Right lung (tissue), 5 donors: ENCODE measurements around the gene DNAL1. TPM values are rescaled to one million over a fixed set of nuclear protein-coding genes. Genes with fewer than 3 reads are reported as not detected.

ENCODE experiments used
- polyA plus RNA-seq, 5 donors: library from polyadenylated mRNA; unstranded; fragments of 120-200 nt; gene quantifications; one replicate each; pipeline versions ENCODE4 v1.2.1 to v1.2.3, GENCODE V29; 2013; ENCODE audit warnings: inconsistent platforms in 1 of 5, low replicate concordance in 1 of 5; ENCODE audit not compliant: insufficient read length in 5 of 5, insufficient read depth in 1 of 5

The DNAL1 gene
- polyA plus RNA-seq, 5 donors: 11.8 to 24.9 (median 19.0) TPM

Other genes with a start within 250 kb of the DNAL1 start
- 100 to 1,000 TPM in 3 of 5 donors, 10 to 100 TPM in 2; 70.7 to 110 (median 102) TPM for gene NUMB, start 186.4 kb upstream of the DNAL1 start, polyA plus RNA-seq
- 1 to 10 TPM; 6.7 to 9.7 (median 8.1) TPM for gene RIOX1, start 154.1 kb upstream of the DNAL1 start, polyA plus RNA-seq
- gene ACOT1, start 107.8 kb upstream of the DNAL1 start, polyA plus RNA-seq: 1 to 10 TPM; 1.7 to 3.4 (median 2.6) TPM
- 1 to 10 TPM; 1.1 to 1.8 (median 1.4) TPM for gene HEATR4, start 86.0 kb upstream of the DNAL1 start, polyA plus RNA-seq
- 10 to 100 TPM; 24.4 to 28.9 (median 26.3) TPM for gene ACOT2, start 75.8 kb upstream of the DNAL1 start, polyA plus RNA-seq
- under 1 TPM; 0.60 to 0.93 (median 0.80) TPM for gene ACOT4, start 53.1 kb upstream of the DNAL1 start, polyA plus RNA-seq
- under 1 TPM in 1 of 5 donors, not detected in 4; 0.18 TPM for gene ACOT6, start 32.5 kb upstream of the DNAL1 start, polyA plus RNA-seq
- 10 to 100 TPM; 41.2 to 54.9 (median 47.4) TPM for gene PNMA1, start 69.4 kb downstream of the DNAL1 start, polyA plus RNA-seq
- gene PTGR2, start 206.8 kb downstream of the DNAL1 start, polyA plus RNA-seq: 10 to 100 TPM; 10.2 to 18.0 (median 15.1) TPM
- 10 to 100 TPM; 44.6 to 55.3 (median 48.1) TPM for gene ZNF410, start 241.9 kb downstream of the DNAL1 start, polyA plus RNA-seq